GM21381 (cell line): ENCODE measurements around the gene HRC.

ENCODE experiments used
- ATAC-seq: cut with Tn5 transposase; IDR thresholded peaks from one replicate; pipeline ENCODE4 v1.9.1; 2021; ENCODE audit warnings: mild to moderate bottlenecking, moderate library complexity; ENCODE audit not compliant: unreplicated experiment

HRC gene

GRCh38 chr19:49117677-49118564 is 37.3 kb downstream of the HRC start:
- no peak for ATAC-seq

- ATAC-seq: no peak
Measured at GRCh38 chr19:49116544-49116943, 38.7 kb downstream of the HRC start.

DNA sequence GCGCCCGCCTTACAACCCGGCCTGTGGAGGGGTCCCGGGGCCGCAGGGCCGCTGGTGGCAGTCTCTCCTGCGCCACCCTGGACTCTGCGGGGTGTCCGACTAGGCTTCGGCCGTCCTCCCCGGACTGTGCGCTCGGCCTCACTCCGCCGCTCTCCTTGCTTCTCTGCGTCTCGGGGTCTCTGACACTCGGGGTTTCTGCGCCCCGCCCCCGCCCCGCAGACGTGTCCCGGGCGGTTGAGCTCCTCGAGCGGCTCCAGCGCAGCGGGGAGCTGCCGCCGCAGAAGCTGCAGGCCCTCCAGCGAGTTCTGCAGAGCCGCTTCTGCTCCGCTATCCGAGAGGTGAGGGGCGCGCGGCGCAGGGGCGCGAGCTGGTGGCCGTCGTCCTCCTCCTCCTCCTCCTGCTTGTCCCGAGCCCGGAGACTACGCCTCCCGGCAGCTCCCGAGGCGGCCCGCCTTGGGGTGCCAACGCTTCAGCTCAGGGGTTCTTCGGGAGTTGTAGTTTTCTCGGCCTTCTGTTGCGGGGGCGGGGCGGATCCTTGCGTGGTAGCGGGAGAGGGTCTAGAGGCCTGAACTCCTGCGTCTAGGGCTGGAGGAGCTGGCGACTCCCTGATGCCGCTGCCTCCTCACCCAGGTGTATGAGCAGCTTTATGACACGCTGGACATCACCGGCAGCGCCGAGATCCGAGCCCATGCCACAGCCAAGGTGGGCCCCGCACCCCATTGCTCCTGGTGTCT is 40.4 kb downstream of the HRC start:
- ATAC-seq: no peak

- ATAC-seq: peak; percentile 46
Measured at GRCh38 chr19:49113762-49114629, 41.2 kb downstream of the HRC start, which contains the start of gene LIN7B. LIN7B (plus strand) TSS chr19:49114370; CDS start chr19:49114405, 35 bp downstream.

- no peak for ATAC-seq
Measured at GRCh38 chr19:49111218-49111998, 43.8 kb downstream of the HRC start.

- no peak for ATAC-seq
Measured at GRCh38 chr19:49110567-49110966, 44.6 kb downstream of the HRC start.

- ATAC-seq: no peak
Measured at GRCh38 chr19:49109569-49110233, 45.5 kb downstream of the HRC start.

GRCh38 chr19:49109051-49109450 is 46.1 kb downstream of the HRC start:
- ATAC-seq: no peak

DNA sequence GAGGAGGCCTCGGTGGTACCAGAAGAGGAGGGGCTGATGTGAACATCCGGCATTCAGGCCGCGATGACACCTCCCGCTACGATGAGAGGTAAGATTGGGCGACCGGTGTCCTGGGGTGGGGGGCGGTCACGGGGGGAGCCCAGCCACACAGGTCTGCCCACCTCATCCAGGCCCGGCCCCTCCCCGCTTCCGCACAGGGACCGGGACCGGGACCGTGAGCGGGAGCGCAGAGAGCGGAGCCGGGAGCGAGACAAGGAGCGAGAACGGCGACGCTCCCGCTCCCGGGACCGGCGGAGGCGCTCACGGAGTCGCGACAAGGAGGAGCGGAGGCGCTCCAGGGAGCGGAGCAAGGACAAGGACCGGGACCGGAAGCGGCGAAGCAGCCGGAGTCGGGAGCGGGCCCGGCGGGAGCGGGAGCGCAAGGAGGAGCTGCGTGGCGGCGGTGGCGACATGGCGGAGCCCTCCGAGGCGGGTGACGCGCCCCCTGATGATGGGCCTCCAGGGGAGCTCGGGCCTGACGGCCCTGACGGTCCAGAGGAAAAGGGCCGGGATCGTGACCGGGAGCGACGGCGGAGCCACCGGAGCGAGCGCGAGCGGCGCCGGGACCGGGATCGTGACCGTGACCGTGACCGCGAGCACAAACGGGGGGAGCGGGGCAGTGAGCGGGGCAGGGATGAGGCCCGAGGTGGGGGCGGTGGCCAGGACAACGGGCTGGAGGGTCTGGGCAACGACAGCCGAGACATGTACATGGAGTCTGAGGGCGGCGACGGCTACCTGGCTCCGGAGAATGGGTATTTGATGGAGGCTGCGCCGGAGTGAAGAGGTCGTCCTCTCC is 47.4 kb downstream of the HRC start:
- ATAC-seq: no peak

- ATAC-seq: no peak
Measured at GRCh38 chr19:49106648-49107135, 48.5 kb downstream of the HRC start.

DNA sequence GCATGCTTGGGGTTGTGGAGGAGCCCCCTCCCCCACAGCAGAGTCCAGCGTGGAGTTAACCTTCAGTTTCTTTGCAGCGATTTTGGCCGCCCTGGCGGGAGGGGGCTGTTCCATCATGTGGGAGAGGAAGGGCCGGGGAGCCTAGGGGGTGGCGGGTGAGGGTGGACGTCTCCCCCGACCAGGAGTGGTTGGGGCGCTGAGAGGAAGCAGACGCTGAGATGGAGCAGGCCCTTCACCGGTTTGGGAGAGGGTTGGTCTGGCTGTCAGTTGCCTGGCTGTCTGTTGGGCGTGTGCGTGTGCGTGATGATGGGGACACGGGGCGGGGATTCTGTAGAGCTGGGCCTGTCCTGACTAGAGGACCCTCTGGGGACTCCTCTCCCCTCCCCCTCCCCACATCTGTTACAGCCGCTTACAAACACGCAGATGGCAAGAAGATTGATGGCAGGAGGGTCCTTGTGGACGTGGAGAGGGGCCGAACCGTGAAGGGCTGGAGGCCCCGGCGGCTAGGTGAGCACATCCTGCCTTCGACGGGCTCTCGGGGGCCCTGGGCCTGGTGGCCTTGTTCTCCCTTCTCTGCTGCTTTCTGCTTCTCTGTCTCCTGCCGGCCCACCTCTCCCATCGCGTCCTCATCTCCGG is 50.8 kb downstream of the HRC start:
- no peak for ATAC-seq

GRCh38 chr19:49103331-49104085 is 51.7 kb downstream of the HRC start:
- ATAC-seq: no peak

GRCh38 chr19:49102303-49102702 is 52.9 kb downstream of the HRC start:
- ATAC-seq: no peak
